ENCODE results near the gene TMC6. TPM values are rescaled to one million over a fixed set of nuclear protein-coding genes. Genes with fewer than 3 reads are reported as not detected.

Gene TMC6
- total and polyA plus RNA-seq, 2 of the 13 experiments (the other 11 are each of a cell fraction or from before 2014, with no cell fraction given), result 48.4 to 99.1 TPM

DNA sequence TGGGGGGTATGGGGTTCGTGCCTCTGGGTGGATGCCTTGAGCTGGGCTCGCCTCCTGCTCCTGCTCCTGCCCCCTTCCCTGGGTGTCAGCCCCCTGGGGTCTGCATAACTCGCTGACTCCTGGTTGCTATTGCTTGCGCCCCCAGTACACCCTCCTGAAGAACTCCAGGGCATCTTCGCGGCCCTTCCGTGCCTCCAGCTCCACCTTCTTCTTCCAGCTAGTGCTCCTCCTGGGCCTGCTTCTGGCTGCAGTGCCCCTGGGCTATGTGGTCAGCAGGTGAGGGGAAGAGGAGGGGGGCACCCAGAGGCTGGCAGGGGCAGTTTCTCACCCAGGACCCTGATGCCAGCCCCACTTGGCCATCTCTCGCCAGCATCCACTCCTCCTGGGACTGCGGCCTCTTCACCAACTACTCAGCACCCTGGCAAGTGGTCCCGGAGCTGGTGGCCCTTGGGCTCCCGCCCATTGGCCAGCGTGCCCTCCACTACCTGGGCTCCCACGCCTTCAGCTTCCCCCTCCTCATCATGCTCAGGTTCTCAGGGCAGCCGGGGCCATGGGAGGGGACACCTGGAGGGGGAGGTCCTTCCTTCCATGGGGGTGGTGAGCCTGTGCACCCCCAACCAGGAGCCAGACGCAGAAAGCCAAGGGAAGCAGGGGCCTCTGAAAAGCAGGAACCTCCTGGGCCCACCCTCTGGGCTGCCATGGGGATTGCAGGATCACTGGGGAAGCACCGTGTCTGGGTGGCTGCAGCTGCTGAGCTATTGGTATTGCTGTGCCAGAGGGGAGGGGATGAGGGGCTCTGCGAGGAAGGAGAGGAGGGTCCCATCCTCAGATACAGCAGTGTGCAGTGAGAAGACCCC is 9.9 kb upstream of the TMC6 start:
- Histone ChIP-seq H3K4me2 (ENCODE audit: low read depth, low read length) (peak overlapping the region; percentile 52), H3K27me3 (ENCODE audit: control insufficient read depth in 1 of 2, insufficient read depth in 2 of 2, low read length in 2 of 2) (peaks cover 5 to 20% of the 10 kb centered on the region in 2 experiments; a peak in 4 of 5 replicates), H3K9ac (ENCODE audit: insufficient read depth, low read depth, low read length) (no peak overlapping the region), H3K4me3 (replicated peaks in 1 of 3; ENCODE audit: insufficient read depth in 1 of 3, low read depth in 2 of 3, low read length in 3 of 3) (peak overlapping the region in 1 of 3 experiments; percentile 59; a peak in 1 of 6 replicates), H3K4me1 (ENCODE audit: insufficient read depth, low read length) (peaks cover 90% of the 10 kb centered on the region), H2AFZ (ENCODE audit: low read length) (no peak overlapping the region), H3K79me2 (ENCODE audit: insufficient read depth, low read length) (no peaks in the 10 kb centered on the region), H4K20me1 (ENCODE audit: insufficient read depth, low read length) (no peaks in the 10 kb centered on the region), H3K27ac (ENCODE audit: extremely low read length, insufficient read depth, low read length) (no peak overlapping the region), H3K9me3 (ENCODE audit: low read length) (no peaks in the 10 kb centered on the region), H3K36me3 (replicated peaks in 1 of 2; ENCODE audit: control insufficient read depth in 1 of 2, insufficient read depth in 2 of 2, low read length in 2 of 2) (no peaks in the 10 kb centered on the region)
- peak; percentile 11; the same call in 2 of the 3 replicates for ATAC-seq
- CTCF ChIA-PET (ENCODE audit: low intra/inter-chr PET ratio, low total read pairs), result interaction anchor here (0.9 kb wide), 1 partner anchor 26 kb away, joined by 6 read pairs; no protein-coding TSS in a partner anchor
- POLR2A ChIA-PET, result interaction anchor here (5.0 kb wide), 1 partner anchor 10 kb away, joined by 57 read pairs; the partner anchor contains the start of gene TMC6
- in situ Hi-C loops (cut with HindIII; ENCODE audit: extremely low pct_ligation_motif_present, low pct_unique_long_range_greater_than_20kb) (no loop called here), intact Hi-C loops (cut with micrococcal nuclease; ENCODE audit: unreplicated experiment) (no loop called here)
- no TSS peak for BruUV-seq (replicated peaks)
- FAIRE-seq, result no peak
- DNase-seq (ENCODE audit: low spot score), result no peak
- 50% methylated on average over 14 of the region's 17 CpGs for WGBS (ENCODE audit: low lambda C conversion rate)
- TF ChIP-seq GATA4 (IDR thresholded peaks at IDR 0.05; ENCODE audit: borderline replicate concordance, low read depth), result no peak
- no peak for TF ChIP-seq ETS1 (CRISPR knock-in tag; IDR thresholded peaks at IDR 0.05)
- no peak for TF ChIP-seq ZNF674 (CRISPR knock-in tag; IDR thresholded peaks at IDR 0.05; ENCODE audit: low read depth)
- TF ChIP-seq MAF1 (CRISPR knock-in tag; IDR thresholded peaks at IDR 0.05; ENCODE audit: borderline replicate concordance), result no peak
- peak; percentile 21; the same call in 1 of the 2 replicates for TF ChIP-seq PCBP1 (IDR thresholded peaks at IDR 0.05; ENCODE audit: borderline replicate concordance, low read depth, low read length)
- TF ChIP-seq ZNF792 (CRISPR knock-in tag; IDR thresholded peaks at IDR 0.05), result 0 out of 2 replicates have a peak, but pooled peaks have one; percentile 12
- no peak for TF ChIP-seq ZNF414 (CRISPR knock-in tag; IDR thresholded peaks at IDR 0.05)
- TF ChIP-seq ZNF777 (CRISPR knock-in tag; IDR thresholded peaks at IDR 0.05), result no peak
- TF ChIP-seq ZNF740 (CRISPR knock-in tag; IDR thresholded peaks at IDR 0.05), result no peak
- TF ChIP-seq ZNF713 (CRISPR knock-in tag; IDR thresholded peaks at IDR 0.05), result 0 out of 2 replicates have a peak, but pooled peaks have one; percentile 24
- TF ChIP-seq, protein P1, sequence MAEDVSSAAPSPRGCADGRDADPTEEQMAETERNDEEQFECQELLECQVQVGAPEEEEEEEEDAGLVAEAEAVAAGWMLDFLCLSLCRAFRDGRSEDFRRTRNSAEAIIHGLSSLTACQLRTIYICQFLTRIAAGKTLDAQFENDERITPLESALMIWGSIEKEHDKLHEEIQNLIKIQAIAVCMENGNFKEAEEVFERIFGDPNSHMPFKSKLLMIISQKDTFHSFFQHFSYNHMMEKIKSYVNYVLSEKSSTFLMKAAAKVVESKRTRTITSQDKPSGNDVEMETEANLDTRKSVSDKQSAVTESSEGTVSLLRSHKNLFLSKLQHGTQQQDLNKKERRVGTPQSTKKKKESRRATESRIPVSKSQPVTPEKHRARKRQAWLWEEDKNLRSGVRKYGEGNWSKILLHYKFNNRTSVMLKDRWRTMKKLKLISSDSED (CRISPR knock-in tag; IDR thresholded peaks at IDR 0.05), result no peak
- no peak for TF ChIP-seq ZNF609 (CRISPR knock-in tag; IDR thresholded peaks at IDR 0.05; ENCODE audit: borderline replicate concordance)

All from HepG2 (cell line).